NCI-H187 (cell line): Measurements from ENCODE around the gene PHC3.
"Not testable (repeated sequence)": the region's sequence is repeated elsewhere in the genome, so short reads cannot be mapped to it uniquely, and the experiment has no call there.

ENCODE experiments used
- DNase-seq, 2 experiments: peaks; one replicate each; lab custom pipeline; 2025; lab: John Stamatoyannopoulos, UW

Gene PHC3

DNA sequence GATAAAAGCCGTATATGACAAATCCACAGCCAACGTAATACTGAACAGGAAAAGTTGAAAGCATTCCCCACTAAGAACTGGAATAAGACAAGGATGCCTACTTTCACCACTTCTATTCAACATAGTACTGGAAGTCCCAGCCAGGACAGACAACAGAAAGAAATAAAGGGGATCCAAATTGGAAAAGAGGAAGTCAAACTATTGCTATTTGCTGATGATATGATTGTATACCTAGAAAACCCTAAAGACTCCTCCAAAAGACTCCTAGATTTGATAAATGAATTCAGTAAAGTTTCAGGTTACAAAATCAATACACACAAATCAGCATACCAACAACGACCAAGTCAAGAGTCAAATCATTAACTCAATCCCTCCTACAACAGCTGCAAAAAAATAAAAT, 14.2 kb upstream of the PHC3 start:
- not testable (repeated sequence) for DNase-seq

DNA sequence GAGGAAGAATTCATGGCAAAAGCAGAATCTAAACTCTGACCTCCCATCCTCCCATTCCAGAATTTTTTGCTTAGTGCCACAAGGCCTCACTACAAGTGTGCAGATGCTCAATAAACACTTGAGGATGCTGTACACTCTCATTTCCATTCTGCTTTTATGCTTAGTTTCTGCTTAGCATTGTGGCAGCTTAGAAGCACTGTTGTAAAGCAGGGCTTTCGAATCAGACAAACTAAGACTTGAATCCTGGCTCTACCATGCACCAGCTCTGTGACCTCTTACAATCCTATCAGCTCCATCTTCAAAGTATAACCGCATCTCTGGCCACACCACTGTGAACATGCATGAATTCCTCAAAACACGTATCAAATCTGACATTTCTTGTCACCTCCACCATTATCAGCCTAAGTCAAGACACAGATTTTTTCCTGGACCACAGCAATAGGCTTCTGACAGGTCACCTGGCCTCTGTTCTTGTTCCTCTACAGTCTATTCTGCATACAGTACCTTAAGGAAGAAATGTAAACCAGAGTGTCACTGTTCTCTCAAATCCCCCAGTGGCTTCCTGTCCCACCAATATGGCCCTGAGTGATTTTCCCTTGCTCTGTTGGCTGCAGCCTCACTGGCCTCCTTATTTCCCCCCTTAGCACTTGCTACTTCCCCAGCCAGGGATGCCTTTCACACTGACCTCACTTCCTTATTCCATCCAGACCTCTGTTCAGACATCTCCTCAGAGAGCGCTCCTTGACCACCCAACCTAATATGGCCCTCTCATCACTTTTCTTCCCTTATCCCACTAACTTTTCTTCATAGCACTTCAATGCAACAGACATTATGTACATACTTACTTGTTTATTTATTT, 8.1 kb upstream of the PHC3 start:
- no peak for DNase-seq

DNA sequence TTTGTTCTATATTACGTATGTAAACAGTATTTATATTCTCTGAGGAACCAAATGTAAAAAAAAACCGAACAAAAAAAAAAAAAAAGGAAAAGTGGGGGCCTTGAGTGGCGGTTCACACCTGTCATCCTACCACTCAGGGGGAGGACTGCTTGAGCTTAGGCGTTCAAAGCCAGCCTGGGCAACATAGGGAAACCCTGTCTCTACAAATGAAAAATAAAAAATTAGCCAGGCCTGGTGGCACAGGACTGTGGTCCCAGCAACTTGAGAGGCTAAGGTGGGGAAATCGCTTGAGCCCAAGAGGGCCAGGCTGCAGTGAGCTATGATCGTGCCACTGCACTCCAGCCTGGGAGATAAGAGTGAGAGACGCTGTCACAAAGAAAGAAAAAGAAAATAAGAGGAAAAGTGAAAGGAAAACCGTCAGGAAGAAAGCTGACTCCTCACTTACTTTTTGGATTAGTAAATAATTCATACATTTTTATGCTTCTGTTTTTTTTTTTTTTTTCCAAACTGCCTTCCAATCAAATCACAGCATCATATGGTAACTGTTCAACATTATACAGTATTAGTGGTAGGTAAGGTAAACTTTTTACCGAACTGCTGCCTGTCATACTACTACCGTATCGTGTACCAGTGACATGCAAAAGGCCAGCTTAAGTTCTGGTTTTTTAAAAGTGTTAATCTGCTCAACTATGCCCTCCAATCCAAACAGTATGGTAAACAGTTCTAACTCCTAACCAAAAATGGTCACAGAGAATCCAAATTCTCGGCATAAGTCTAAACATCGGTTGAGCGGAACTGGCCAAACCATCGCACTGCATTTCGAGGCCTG, 1.2 kb downstream of the PHC3 start:
- DNase-seq: no peak

DNA sequence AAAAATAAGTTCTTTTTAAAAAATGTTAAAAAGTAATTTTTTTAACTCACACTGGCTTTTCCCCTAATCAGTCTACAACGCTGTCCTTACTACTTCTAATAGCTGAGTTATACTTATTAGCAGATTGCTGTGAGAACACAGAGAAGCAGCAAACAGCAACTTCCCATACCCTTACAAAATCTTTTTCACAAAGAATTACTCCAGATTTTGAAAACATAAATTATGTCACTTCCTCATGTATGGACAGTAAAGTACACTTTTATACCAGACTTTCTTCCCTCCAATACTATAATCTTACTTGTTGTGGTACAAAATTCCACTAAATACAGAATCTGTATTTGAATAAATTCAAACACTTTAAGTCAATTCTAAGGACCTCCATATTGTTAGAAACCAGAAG, 2.1 kb downstream of the PHC3 start:
- no peak for DNase-seq

DNA sequence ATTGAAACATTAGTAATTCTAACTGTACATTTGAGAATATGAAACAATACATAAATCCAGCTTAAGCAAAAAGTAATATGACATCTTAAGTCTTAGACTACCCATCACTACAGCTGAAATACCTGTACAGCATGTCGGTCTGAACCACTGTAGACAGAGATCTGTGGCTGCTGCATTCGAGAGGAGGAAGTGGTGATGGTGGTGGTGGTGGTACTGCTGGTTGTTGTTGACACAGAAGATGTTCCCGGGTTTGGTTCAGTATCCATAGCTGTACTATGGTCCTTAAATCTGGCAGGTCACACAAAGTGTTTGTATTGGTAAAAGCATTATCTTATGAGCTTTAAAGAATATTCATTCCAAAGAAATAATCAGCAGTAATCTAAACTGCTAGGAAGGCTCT, 2.9 kb downstream of the PHC3 start:
- no peak for DNase-seq

DNA sequence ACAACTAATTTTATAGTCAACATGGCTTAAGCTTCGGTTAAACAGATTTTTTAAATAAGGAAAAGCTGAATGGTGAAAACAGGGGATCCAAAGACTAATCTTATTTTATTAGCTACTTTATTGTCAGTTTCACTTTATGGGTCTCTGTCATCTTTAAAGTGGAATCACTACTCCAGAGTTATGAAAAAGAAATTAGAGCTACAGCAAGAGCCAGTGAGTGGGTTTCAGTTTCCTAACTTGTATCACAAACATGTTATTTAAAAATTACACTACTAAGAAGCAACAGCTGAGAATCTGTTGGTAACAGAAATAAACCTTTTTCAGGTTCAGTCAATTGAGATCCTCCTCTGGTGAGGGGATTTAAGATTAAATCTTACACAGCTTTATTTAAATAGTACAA, 10.0 kb downstream of the PHC3 start:
- DNase-seq: no peak

DNA sequence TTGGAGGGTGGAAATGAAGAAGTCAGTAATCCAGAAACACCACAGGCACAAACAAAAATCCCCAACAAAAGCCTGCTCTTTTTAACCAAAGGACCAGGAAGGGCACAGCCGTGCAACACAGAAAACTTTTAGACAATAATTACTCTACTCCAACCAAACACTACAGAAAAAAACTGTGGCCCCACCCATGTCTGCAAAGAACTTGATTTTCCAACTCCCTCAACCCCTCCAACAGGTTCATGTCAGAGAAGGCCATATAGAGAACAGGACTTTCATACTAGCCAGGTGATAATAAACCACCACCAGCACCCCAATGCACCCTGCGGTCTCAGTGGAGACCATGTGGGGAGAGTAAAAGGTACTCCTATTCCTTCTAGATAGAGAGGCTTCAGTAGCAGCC, 16.8 kb downstream of the PHC3 start:
- no peak for DNase-seq

DNA sequence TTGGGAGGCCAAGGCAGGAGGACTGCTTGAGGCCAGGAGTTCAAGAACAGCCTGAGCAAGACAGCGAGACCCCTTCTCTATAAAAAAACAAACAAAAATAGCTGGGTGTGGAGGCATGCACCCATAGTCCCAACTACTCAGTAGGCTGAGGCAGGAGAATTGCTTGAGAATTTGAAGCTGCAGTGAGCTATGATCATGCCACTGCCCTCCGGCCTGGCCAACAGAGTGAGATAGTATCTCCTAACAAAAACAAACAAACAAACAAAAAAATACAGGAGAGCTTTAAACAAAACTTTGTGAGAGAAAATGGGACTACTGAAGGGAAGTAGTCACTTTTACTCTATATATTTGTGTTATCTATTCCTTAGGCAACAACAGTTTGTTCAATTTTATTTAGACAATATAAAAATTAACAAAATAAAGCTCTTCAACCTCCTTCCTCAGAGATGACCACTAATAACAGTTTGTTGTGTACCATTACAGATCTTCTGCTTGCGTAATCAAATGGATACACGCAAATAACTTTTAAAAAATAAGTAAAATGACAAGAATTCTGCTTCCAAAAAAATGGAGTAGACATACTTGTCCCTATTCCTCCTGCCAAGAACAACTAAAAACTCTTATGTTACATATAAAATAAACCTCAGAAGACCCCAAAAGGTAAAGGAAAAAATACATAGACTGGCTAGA, 17.4 kb downstream of the PHC3 start:
- DNase-seq: no peak

DNA sequence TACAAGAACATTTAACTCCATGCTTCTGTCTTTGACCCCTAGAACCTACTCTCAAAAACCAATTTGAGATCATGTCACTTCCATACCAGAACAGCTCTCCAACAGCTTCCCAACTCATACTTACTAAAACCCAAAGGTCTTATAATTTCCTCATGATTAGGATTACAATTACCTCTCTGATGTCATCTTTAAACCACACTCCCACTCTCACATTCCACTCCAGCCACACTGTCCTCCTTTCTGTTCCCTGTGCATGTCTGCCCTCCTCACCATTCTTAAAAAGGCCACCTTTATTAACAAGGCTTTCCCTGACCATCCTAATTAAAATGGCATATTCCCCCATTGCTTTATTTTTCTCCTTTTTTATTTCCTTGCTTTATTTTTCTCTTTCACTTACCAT, 18.9 kb downstream of the PHC3 start:
- DNase-seq: no peak

DNA sequence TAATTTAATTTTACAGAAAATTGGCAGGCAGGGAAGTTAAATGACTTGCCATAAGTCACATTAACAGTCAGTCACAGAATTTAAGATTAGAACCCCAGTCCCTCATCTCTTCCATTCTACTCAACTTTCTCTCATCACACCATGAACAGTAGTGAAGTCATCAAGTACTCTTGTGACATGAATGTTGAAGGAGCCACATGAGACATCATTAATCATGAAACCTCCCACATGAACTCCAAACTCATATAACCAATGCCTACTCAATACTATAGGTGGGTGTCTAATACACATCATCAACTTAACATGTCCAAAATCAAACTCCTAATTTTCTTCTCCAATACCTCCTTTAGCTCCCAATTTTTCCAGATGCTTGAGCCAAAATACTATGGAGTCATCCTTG, 19.5 kb downstream of the PHC3 start:
- no peak for DNase-seq

DNA sequence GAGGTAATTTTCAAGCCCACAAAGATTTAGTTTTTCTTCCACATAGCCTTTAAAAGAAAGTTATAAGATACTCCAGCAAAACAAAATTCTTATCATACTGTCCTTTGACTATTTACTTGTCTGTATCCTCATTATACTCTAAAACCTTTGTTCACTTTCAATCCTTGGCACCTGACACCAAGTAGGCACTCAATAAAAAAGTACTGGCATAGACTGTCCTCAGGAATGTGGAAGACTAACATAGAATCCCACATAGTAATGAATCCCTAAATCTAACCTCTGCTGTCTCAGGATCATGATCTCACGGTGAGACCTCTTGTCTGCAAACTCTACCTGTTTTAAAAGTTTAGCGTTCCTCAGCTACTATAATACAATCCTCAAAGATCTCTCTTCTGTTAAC, 21.6 kb downstream of the PHC3 start:
- DNase-seq: no peak

DNA sequence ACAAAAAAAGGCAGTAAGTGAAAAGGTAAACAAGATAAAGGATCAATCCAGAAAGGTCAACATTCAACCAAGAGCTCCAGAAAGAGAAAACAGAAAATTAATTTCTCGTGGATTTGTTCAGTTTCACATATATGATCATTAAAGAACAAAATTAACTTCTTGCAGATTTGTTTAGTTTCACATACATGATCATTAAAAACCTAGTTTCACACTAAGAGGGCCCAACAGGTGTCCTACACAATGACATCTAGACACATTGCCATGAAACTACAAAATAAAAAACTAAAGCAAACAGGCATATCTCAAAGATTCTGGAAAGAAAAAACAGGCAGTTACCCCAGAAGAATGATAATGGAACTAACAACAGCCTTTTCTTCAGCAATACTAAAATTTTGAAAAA, 22.1 kb downstream of the PHC3 start:
- DNase-seq: no peak

DNA sequence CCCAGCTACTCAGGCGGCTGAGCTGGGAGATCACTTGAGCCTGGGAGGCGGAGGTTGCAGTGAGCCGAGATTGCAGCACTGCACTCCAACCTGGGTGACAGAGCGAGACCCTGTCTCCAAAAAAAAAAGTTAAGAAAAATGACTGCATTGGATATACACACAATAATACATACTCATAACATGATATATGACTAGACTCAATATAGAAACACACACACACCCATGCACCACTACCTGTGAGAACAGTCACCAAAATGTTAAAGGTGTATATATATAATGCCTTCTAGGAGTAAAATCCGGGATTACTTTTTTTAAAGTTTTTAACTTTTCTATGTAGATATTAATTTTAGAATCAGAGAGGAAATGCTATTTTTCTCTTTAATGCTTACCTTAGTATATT, 25.9 kb downstream of the PHC3 start:
- DNase-seq: no peak

DNA sequence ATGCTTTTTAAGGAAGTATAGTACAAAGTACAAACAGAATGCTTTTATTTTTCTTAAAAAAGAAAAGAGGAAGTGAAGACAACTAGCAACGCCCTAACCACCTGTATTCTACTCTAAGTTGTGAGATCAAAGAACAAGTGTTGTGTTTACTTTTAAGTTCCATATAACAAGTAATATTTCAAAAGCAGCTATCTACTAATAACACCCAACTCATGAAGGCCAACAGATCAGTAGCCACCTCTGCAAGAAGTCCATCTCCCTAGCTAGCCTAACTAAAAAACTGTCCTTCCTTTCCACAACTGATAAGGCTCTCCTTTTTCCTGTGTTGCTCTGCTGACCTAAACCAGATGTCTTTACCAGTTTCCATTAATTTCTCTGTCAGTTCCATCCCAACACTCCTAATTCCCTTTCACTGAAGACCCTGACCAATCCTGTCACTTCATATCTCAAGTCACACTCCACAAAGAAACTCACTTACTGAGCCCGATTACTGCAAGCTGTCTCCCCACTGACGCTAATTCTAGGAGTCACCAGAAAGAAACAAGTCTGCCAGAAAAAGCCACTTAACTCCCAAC, 26.9 kb downstream of the PHC3 start:
- no peak for DNase-seq

DNA sequence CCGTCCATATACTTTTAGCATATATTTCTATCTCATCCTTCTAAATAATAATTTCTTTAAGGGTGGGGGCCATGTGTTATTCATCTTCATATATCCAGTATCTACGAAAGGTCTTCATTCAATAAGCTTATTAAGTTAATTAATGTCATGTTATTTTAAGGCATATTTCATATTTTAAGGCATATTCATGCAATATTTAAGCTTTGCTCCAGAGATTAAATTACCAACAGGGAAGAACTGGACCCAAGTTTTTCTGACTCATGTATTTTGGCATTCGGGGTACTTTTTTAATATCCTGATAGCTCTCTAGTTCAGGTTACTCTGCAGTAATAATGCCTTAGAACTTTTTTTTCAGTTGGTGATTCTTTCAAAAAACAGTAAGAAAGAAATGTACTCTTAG, 27.4 kb downstream of the PHC3 start:
- DNase-seq: no peak

DNA sequence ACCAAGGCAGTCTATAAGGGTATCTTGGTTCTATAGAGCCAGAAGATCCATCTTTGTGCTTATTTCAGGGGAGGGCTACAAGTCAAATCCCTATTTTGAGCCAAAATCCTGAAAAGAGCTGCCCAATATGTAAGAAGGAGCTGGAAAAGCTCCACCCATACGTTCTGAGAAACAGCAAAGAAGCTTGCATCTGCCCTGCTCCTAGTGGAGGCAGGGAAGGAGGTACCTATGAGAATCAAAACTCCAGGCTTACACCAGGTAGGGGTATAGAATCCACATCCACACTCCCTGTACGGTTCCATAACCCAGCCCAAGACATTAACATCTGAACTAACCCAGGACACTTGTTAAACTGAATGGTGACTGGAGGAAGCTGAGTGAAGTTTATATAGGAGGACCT, 30.0 kb downstream of the PHC3 start:
- no peak for DNase-seq

DNA sequence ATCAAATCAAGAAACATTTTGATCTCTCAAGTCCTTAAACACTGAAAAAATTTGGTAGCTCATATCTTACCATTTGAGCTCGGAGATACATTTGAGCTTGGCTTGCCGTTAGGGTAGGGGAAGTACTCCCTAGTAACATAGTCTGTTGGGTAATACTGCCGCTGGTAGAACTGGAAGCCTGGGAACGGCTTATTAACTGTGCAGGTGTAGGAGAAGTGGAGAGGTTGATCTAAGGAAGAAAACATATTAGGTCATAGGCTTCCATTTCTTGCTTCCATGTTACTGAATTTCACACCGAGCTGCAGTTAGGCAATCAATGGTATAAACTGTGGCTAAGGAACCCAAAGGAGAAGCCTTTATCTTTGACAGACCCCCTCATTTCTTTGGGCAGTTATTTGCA, 32.5 kb downstream of the PHC3 start:
- DNase-seq: no peak

DNA sequence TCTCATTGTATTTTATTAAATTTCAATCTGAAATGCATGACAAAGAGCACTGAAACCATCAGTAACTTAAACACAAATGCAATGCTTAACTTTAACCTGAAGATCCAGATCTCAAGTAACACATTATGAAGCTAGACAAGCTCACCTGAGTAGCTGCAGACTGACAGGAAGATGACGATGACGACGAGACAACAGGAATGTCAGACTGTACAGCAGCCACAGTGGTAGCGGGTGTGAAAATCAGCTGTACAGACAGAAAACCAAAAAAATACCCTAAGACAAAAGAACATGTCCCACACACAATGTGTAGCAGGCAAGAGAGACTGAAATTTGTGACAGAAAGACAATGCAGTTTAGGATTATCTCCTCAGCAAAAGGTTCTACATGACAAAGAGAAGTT, 36.3 kb downstream of the PHC3 start:
- no peak for DNase-seq

DNA sequence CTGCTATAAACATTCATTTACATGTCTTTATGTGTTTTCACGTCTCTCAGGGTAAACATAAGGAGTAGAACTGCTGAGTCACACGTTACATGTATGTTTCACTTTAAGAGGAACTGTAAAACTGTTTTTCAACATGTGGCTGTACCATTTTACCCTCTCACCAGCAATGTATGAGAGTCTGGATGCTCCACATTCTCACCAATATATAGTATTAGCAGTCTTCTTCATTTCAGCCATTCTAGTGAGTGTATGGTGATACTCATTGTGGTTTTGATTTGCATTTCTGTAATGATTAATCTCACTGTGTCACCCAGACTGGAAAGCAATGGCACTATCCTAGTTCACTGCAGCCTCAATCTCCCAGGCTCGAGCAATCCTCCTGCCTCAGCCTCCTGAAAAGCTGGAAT, 37.1 kb downstream of the PHC3 start:
- no peak for DNase-seq

DNA sequence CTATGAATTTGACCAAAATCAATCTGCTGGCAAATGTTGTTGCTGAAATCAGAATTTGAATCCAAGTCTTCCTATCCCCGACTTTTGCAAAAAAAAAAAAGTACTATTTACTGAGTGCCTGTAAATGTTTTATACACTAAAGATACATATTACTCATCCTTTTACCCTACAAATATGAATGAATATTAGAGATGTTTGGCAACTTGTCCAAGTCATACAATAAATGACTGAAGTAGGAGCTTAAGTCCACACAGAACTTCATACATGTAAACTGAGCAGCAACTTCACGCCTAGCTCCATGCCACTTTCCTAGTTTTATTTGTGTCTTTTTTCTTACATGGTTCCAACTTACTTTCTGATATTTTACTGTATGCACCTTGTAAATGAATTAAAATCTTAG, 39.2 kb downstream of the PHC3 start:
- no peak for DNase-seq

DNA sequence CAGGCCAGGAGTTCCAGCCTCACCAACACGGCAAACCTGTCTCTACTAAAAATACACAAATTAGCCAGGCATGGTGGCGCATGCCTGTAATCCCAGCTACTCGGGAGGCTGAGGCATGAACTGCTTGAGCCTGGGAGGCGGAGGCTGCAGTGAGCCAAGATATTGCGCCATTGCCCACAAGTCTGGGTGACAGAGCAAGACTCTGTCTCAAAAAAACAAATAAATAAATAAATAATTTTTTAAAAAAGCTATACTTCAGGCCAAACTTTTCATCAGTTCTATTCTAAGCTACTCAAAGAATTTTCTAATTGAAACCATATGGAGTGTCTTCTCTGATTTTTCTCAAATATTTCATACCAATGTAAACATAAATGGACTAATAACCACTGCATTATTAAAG, 43.5 kb downstream of the PHC3 start:
- no peak for DNase-seq

DNA sequence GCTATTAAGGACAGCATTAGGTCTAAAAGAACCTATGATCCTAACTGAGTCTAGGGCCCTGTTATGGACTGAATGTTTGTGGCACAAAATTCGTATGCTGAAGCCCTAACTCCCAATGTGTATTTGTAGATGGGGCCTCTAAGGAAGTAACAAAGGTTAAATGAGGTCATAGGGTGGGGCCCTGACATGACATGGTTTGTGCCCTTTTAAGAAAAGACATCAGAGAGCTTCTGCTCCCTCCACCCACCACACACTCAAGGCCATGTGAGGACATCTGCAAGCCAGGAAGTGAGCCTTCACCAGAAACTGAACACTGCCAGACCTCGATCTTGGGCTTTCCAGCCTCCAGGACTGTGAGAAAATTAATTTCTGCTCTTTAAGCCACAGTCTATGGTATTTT, 49.2 kb downstream of the PHC3 start:
- DNase-seq: no peak

DNA sequence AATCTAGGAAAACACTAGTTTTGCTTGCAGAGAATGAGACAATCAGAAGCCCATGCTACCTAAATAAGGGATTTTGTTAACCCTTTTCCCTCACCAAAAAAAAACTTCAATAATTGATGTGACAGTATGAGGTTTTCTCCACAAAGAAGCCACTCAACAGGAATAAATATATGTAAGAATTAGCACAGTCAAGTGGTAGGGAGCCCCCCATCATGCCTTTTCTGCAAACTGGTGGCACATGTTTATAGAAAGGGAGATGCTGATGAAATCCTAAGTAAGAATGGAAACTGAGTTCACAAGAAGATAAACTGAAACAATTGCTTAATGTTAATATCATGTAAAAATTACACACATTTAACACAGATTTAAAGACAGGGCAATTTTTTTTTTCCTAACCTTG, 51.0 kb downstream of the PHC3 start:
- no peak for DNase-seq
